Head of caudate nucleus (tissue), 42 donors: ENCODE results near the gene CPEB3.

Experiments
- DNase-seq, 42 donors: peaks; one replicate each; pipeline versions ENCODE4 v3.0.0 to v3.0.0-alpha.2; 2020 to 2021; ENCODE audit warnings: mixed read lengths in 7 of 42
- intact Hi-C: fragments of 100-400 bp; cut with DNase I; formaldehyde crosslinking; loops from one replicate; pipeline ENCODE4 v1.15.0; 2022

CPEB3 gene

DNA sequence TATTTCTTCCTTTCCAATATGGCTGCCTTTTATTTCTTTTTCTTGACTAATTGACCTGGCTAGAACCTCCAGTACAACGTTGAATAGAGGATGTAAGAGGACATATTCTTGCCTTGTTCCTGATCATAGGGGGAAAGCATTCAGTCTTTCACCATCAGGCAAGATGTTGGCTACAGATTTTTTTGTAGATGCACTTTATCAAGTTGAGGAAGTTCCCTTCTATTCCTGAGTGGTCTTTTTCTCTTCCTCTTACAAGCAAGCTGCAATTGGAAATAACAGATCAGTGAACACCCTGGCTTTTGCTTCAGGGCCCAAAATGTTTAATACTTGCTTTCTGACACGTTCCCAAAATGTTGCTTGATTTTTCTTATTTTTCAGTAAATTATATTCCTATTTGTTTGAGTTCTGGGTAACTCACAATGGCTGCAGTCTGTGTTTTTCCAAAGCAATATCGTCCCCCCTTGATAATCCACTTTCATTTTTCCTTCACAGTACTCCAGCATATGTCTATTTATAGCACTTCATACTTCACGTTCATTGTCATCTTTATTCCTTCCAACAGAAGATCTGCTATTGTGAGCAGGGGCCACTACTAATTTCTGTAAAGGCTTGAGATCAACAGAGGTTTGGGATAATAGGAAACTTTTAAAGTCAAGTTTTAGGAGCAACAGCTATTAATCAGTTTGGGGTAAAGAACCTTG is 11.7 kb downstream of the CPEB3 start:
- DNase-seq = no peak
- intact Hi-C loops = no loop called here

DNA sequence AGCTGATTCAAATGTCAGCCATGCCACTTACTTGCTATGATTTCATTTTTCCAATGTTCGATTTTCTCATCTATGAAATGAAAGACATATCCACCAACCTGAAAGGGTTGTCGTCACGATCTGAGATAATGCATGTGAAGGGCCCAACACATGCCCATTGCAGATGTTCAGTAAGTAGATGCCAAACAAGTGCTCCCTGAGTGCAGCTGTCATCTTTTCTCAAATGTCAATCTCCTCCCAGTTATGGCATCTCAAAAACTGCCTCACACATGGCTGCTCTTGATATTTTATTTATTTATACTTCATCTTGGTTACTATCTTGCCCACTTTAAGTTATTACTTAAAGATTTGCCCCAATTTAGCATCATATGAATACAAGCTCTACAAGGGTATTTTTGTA is 16.8 kb downstream of the CPEB3 start:
- DNase-seq = no peak
- intact Hi-C loops = no loop called here

DNA sequence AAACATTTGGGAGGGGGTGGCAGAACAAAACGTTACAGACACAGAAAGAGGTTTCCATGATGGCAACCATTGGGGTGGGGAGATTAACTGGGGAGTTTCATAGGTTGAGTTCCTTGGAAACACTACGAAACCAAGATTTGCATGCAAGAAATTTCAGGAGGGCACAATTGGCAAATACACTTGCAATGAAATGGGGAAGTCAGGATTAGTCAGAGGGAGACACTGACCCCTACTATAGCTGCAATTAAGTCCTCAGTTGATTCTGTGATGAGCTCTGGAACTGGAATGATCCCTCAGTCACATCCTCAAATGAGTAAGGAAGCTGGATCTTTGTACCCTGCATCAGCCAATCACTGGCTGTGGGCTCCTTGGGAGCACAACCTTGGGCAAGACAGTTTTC is 22.1 kb downstream of the CPEB3 start:
- intact Hi-C loops = no loop called here
- DNase-seq = no peak

DNA sequence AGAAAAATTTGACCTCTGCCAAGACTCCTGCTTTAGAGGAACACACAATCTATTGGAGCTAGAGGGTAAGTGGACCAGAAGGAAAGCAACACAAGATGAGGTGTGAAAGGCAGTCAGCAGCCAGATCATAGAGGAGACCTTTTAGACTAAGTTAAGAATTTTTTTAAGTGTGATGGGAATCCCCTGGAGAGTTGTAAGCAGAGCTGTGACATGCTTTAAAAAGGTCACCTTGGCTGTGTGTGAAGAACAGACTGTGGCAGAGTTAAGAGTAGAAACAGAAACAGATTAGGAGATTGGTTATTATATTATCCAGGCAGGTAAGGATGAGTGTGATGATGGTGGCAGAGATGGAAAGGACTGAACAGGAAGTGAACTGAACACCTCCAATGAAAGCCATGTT is 23.5 kb downstream of the CPEB3 start:
- DNase-seq = no peak
- intact Hi-C loops = no loop called here

DNA sequence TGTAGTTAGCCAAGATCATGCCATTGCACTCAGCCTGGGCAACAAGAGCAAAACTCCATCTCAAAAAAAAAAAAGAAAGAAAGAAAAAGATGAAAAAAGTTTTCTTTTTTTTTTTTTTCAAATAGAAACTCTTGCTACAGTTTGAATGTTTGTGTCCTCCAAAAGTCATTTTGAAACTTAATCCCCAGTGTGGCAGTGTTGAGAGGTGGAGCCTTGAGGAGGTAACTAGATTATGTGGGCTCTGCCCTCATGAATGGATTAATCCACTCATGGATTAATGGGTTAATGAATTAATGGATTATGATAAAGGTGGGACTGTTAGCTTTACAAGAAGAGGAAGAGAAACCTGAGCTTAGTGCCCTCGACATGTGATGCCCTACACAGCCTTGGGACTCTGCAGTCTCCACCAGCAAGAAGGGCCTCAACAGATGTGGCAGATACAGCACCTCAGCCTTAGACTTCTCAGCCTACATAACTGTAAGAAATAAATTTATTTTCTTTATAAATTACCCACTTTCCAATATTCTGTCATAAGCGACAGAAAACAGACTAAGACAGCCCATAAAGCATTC is 25.1 kb downstream of the CPEB3 start:
- no peak for DNase-seq
- intact Hi-C loops = no loop called here

DNA sequence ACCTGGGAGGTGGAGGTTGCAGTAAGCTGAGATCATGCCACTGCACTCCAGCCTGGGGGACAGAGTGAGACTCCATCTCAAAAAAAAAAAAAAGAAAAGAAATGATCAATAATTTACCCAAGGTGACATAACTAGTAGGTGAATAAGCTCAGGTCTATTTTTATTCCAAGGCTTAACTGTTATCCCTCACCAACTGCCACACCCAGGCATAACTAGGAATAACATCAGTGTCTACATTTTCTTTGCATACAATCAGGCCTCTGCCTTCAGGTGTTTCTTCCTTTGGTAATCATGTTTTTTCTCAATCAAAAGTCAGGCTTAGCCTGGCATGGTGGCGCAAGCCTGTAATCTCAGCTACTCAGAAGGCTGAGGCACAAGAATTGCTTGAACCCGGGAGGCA is 26.6 kb downstream of the CPEB3 start:
- intact Hi-C loops = no loop called here
- no peak for DNase-seq

DNA sequence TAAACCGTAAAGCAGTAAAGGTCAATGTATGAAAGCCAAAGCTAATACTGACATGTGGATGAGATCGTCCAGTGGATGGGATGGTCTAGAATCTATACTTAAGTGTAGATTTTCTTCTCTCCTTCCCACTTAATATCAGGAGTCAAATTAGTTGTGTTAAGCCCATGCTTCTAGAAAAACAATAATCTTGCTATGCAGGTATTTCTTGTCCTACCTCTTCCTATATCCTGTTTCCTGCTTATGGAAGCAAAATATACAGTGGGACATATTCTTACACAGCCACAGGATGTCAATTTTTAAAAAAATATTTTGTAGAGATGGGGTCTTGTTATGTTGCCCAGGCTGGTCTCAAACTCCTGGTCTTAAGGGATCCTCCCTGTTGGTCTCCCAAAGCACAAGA is 27.5 kb downstream of the CPEB3 start:
- DNase-seq = no peak
- intact Hi-C loops = no loop called here

DNA sequence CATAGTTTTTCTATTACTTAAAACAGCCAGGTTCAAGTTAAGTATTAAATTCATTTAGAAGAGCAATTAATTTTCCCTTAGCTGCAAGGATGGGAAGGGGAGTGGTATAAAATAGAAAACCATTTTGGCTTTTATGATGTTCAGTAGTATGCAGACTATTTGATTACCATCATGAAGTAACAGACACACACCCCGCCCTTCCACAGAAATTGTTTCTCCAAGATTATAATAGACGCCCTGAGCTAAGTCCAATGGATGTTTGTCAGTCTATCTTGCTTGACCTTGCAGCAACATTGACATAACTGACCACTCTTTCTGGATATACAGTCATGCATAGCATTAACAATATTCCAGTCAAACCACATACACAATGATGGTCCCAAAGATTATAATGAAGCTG is 42.3 kb downstream of the CPEB3 start:
- intact Hi-C loops = no loop called here
- DNase-seq = no peak

DNA sequence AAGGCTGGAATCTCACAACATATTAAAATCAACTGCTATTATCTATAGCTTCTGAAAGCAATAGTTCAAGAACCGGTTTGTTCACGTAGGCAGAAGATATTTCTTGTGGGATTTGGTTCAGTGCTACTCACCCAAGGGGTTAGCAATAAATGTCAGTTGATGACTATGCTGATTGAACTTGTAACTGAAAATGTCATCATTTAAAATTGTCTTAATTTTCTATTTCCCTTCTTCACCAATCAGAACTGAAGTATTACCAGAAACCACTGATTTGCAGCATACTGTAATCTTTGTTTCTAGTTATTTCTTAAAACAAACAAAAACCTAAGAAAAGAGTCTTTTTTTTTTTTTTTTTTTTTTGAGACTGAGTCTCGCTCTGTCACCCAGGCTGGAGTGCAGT is 46.1 kb downstream of the CPEB3 start:
- DNase-seq = no peak
- intact Hi-C loops = no loop called here

DNA sequence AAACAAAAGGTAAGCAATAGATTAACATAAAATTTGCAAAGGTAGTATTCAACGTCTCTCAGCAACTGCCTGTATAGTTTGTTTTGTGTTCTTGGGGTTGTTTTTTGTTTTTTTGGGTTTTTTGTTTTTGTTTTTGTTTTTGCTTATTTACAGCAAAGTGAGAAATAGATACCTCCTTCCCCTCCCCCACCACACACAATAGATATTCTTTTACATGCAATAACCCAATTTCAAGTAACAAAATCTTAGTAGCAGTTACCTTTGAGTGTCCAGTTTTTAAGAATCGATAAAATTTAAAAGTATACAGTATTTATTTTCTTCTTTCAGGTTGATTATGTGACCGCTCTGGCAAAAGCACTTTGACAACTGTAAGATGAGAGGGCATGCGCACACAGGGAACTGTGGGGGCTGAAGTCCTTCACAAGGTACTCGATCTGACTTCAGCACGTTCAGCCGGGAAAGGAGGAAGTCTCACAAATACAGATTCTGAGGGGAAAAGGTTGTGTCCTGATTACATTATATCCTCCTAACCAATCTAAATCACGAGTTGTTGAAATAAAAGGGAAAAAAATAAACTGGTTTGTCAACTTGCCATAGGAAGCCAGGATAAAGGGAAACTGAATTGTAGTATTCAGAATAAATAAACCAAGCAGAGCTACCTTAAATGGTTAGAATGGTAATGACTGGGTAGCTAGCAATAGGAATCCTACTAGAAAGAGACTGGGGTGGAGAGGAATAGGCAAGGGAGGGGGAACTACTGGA is 47.8 kb downstream of the CPEB3 start:
- intact Hi-C loops = no loop called here
- DNase-seq = peak; percentile 63 to 91 (median 81)

DNA sequence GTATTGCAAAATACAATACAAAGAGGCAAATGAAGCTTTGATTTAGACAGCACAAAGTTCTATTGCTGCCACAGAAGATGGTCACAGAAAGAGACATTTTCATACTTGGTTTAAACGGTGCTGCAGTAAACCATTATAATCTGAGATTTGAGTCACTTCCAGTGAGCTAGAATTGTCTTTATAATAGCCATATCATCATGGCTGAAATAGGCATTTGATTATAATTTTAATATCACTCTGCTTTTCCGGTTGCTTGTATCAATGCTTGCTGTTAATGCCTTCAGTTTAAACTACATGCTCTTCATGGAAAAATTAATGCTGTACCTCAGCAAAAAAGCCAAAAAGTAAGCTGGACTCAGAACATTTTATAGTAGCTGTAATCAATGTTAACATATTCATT is 48.5 kb downstream of the CPEB3 start:
- intact Hi-C loops = no loop called here
- no peak for DNase-seq

DNA sequence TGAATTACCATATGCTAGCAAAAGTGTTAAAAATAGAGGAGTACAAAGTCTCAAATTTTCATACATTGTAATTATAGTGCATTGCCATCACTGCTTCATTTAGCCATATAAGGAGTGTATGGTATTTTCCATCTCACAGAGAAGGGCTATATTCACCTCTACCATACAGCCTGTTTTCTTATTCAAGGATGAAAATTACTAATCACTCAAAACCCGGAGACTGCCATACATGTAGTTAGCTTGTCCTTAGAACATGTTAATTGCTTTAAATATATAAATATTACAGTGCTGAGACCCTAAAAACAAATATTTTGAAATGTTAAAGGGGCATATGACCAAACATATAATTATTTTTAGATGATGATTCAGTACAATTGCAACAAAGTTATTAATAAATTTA is 49.4 kb downstream of the CPEB3 start:
- no peak for DNase-seq
- intact Hi-C loops = loop anchor here (2.0 kb wide), 1 partner anchor 49 kb away; the partner anchor contains the start of genes CPEB3 and MARCHF5

DNA sequence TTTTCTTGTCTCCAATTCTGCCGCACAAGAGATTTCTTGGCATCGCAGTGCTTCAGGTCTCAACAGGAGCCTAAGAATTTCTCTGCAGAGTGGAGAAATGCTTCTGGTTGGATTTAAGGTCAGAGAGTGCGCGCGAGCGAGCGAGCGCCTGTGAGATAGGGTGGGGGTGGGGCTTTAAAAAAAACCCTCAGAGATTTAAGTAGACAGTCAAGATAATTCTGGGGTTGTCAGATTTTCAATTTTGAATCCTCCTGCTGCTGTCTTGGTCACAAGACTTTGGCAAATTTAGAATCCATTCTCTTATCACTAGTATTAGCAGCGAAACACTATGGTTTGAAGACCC is 49.7 kb downstream of the CPEB3 start:
- intact Hi-C loops = loop anchor here (2.0 kb wide), 1 partner anchor 50 kb away; the partner anchor contains the start of genes CPEB3 and MARCHF5
- peak in 34 of 42 donors; percentile 9 to 69 (median 41) for DNase-seq

DNA sequence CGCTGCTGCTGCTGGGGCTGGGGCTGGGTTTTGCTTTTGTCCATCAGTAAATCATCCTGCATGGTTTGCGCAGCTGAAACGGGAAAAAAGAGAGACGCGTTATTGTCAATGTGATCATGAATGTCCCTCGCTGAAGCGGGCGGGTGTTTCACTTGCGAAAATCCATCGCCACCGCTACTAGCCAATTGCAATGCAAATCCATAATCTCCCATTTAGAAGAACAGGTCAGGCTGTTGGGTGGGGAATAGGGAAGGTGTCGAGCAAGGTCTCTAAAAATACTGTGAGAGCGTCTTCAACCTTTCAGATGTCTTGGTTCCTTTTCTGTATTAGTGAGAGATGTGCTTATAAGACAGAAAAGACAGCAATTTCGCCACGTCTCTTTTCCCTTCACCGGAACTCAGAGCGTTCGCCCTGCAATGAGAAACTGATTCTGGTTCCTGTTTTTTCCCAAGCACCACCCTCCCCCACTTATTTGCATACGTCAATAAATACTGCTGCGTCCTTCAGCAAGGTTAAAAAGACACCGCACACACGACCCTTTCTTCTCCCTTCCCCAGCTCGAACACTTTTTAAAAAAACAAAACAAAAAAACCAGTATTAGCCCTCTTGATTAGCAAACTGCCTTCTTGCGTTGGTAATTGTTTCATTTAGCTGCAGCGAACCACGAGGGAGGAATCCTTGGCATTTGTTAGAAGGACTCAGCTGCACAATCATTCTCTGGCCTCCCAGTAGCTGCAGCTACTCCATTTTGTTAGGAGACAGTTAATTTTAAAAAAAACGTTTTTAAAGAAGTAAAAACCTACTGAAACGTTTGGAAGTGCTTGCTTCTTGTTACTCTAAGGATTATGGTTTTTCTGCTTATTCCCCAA is 50.4 kb downstream of the CPEB3 start:
- intact Hi-C loops = loop anchor here (2.0 kb wide), 1 partner anchor 50 kb away; the partner anchor contains the start of genes CPEB3 and MARCHF5
- peak; percentile 14 to 87 (median 68) for DNase-seq

DNA sequence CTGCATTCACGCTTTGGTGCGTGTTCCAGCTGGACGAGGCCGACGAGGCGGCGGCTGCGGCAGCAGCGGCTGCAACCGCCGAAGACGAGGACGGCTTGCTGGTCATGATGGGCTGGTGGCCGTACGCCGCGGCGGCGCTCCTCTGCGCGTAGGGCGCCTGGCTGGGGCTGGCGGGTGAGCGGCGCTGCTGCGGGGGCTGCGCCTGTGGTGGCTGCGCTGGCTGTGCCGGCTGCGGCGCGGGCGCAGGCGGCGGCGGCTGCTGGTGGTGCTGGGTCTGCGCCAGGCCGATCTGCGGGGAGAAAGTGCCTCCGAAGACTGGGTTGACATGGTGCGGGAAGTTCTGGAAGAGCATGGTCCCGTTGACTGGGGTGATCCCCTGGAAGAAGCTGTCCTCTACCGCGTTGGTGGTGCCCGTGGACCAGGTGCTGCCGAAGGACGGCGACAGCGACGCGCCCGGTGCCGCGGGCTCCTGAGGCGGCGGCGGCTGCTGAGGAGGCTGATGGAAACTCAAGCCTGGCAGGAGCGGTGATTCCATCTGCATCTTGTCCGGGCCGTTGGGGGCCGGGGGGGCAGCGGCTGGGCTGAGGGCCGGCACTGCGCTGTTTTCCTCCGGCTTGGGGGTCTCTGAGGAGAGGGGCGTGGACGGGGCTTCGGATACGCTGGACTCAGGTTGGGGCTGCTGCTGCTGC is 51.1 kb downstream of the CPEB3 start:
- intact Hi-C loops = loop anchor here (2.0 kb wide), 1 partner anchor 51 kb away; the partner anchor contains the start of genes CPEB3 and MARCHF5
- peak in 41 of 42 donors; percentile 23 to 87 (median 69) for DNase-seq

DNA sequence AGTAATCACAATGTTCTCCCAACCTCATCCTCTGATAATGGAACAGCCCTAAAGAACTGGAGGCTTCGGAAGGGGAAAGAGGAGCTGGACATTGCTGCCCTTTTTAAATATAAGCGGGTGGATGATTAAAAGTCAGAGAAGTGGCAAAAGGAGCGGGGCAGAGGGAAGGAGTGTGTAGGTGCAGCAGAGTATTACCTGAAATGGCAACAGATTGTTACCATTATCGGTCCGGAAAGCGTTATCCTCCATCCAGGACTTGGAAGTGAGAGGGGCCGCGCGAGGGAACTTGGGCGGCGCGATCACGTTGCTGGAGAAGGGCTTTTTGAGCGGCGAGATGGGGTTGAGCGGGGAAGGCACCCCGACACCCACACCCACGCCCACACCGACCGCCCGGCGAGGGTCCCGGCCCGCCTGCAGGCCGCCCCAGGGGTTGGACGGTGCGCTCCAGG is 51.7 kb downstream of the CPEB3 start:
- intact Hi-C loops = no loop called here
- DNase-seq = peak in 24 of 42 donors; percentile 5 to 72 (median 38)

DNA sequence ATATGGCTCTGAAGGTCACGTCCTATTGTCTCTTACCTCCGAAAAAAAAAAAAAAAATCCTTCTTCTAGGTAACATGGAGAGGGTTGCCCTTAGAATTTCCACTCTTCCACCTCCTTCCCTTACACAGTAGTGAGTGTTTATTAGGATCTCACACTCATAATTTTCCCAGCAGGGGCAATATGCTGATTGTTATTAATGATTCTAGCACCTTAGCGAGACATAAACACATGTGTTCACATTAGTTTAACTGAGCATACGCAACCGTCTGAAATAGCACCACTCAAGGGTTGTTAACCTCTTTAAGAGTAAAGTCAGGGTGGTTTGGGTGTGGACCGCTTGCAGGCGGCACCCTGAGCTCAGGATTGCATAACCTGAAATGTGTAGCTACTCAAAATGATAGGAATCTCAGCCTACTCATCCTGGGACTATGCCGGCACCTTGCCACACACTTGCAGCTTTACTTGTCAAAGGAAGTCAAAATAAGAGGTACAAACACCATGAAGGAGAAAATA is 52.2 kb downstream of the CPEB3 start:
- intact Hi-C loops = no loop called here
- DNase-seq = peak; percentile 28 to 85 (median 57)

DNA sequence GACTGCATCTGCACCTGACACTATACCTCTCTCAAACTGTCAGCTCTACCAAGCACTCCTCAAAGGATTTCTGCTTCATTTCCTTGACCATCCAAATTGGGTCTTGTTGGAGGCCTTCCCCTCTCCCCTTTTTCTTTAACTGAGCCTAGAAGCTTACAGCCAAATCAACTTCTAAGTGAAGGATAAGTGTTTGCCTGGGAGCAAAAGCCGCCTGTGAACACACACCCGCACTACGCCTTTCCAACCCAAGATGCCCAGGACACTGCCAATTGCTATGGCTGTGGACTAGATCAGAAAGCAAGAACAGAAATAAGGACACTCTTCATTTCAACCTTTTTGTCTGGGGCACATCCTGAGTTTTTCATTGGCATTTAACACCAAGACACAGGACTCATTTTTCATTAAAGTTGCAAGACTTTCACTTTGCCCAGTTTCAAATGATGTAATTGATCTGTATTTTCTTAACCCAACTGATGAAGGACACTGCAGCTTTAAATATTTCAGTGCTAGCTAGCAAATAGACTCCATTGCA is 52.8 kb downstream of the CPEB3 start:
- peak in 14 of 42 donors; percentile 8 to 57 (median 24) for DNase-seq
- intact Hi-C loops = no loop called here
